Transverse colon (tissue), 3 donors: ENCODE results near the gene DHDDS.

Source experiments
- EP300 ChIP-seq: sonication (generic); formaldehyde crosslinking; IDR thresholded peaks from one replicate; pipeline ENCODE4 v1.6.1; 2017; ENCODE audit warnings: antibody characterized with exemption, low read depth
- TF ChIP-seq, protein P1 (sequence below), 5 experiments: fragments of 200-600 bp in 3 of 5; fragments of 450-650 bp in 2 of 5; sonication (generic) in 3 of 5; IDR thresholded peaks; 1 replicate in 2 of 5; 2 replicates in 3 of 5; pipeline ENCODE4 v1.5.1; 2016 to 2017; ENCODE audit warnings: antibody characterized with exemption in 5 of 5, inconsistent platforms in 3 of 5, mild to moderate bottlenecking in 2 of 5, moderate library complexity in 1 of 5

DNA sequence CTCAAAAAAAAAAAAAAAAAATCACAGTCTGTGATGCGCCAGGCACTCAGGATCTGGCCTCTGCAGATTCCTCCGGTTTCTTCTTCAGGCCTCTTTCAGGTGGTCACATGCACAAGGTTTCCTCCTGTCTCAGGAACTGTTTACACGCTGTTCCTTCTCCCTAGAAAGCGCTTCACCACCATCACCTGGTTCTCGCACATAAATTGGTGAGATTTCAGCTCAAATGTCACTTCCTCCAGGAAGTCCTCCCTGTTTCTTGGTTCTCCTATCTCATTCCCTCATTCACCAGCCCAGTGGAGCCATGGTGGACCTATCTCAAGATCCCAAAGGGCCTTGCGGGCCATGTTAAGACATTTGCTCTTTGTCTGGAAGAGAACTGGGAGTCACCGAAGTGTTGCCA lies 66.8 kb downstream of the DHDDS start:
- TF ChIP-seq, protein P1, sequence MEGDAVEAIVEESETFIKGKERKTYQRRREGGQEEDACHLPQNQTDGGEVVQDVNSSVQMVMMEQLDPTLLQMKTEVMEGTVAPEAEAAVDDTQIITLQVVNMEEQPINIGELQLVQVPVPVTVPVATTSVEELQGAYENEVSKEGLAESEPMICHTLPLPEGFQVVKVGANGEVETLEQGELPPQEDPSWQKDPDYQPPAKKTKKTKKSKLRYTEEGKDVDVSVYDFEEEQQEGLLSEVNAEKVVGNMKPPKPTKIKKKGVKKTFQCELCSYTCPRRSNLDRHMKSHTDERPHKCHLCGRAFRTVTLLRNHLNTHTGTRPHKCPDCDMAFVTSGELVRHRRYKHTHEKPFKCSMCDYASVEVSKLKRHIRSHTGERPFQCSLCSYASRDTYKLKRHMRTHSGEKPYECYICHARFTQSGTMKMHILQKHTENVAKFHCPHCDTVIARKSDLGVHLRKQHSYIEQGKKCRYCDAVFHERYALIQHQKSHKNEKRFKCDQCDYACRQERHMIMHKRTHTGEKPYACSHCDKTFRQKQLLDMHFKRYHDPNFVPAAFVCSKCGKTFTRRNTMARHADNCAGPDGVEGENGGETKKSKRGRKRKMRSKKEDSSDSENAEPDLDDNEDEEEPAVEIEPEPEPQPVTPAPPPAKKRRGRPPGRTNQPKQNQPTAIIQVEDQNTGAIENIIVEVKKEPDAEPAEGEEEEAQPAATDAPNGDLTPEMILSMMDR (IDR thresholded peaks at IDR 0.05) = no peak
- no peak for TF ChIP-seq EP300
